SHP77 treated with DMSO at 0.1 percent for 48 hours (cell line): Measurements from ENCODE around the gene CYB5D1.

Experiments used
- DNase-seq: peaks from one replicate; lab custom pipeline; 2025; lab: John Stamatoyannopoulos, UW

CYB5D1 gene

GRCh38 chr17:7844292-7845154 is 13.3 kb upstream of the CYB5D1 start:
- peak; percentile 93 for DNase-seq

- DNase-seq: no peak
Measured at GRCh38 chr17:7845359-7846062, 12.3 kb upstream of the CYB5D1 start.

- no peak for DNase-seq
Measured at GRCh38 chr17:7846063-7846735, 11.6 kb upstream of the CYB5D1 start.

GRCh38 chr17:7846765-7847661 is 10.8 kb upstream of the CYB5D1 start:
- DNase-seq: no peak

GRCh38 chr17:7848131-7848579 is 9.6 kb upstream of the CYB5D1 start:
- no peak for DNase-seq

- DNase-seq: no peak
Measured at GRCh38 chr17:7848739-7849129, 9.1 kb upstream of the CYB5D1 start.

- no peak for DNase-seq
Measured at GRCh38 chr17:7849130-7849750, 8.6 kb upstream of the CYB5D1 start.

GRCh38 chr17:7849751-7850504 is 7.9 kb upstream of the CYB5D1 start:
- DNase-seq: no peak

GRCh38 chr17:7850701-7851437 is 6.9 kb upstream of the CYB5D1 start:
- DNase-seq: no peak

GRCh38 chr17:7851438-7852261 is 6.2 kb upstream of the CYB5D1 start:
- DNase-seq: peak; percentile 85

- DNase-seq: no peak
Measured at GRCh38 chr17:7852262-7852670, 5.5 kb upstream of the CYB5D1 start.

GRCh38 chr17:7852919-7853690 is 4.7 kb upstream of the CYB5D1 start:
- DNase-seq: no peak

GRCh38 chr17:7853691-7854038 is 4.1 kb upstream of the CYB5D1 start:
- DNase-seq: no peak

GRCh38 chr17:7854078-7854777 is 3.6 kb upstream of the CYB5D1 start:
- no peak for DNase-seq

- no peak for DNase-seq
Measured at GRCh38 chr17:7854851-7855659, 2.7 kb upstream of the CYB5D1 start, which contains the start of gene TMEM88. TSS of gene TMEM88 (plus strand) at chr17:7855066. CDS start at chr17:7855075, 9 bp downstream.

- DNase-seq: no peak
Measured at GRCh38 chr17:7855660-7856010, 2.2 kb upstream of the CYB5D1 start.
